ENCODE measurements around the gene TUSC2. TPM values are rescaled to one million over a fixed set of nuclear protein-coding genes. Genes with fewer than 3 reads are reported as not detected.

Gene TUSC2
- total RNA-seq, 4 donors from 2014 or later: 12.8 to 21.7 (median 17.4) TPM

GRCh38 chr3:50341996-50342650, 14.1 kb upstream of the TUSC2 start:
- no peak for TF ChIP-seq EP300 (IDR thresholded peaks at IDR 0.05)
- TF ChIP-seq CTCF (IDR thresholded peaks at IDR 0.05): no peak
- TF ChIP-seq POLR2AphosphoS5 (IDR thresholded peaks at IDR 0.05): no peak
- no peak for TF ChIP-seq POLR2A (IDR thresholded peaks at IDR 0.05)
- Histone ChIP-seq H3K9me3 (no peaks in the 10 kb centered on the region), H3K4me3 (peak overlapping the region; percentile 73), H3K27ac (no peak overlapping the region), H3K36me3 (no peaks in the 10 kb centered on the region), H3K4me1 (peaks cover 68% of the 10 kb centered on the region), H3K27me3 (no peaks in the 10 kb centered on the region)
- no peak for DNase-seq (ENCODE audit: low spot score in 2 of 2)
- WGBS: 79% methylated on average over 10 of the region's 13 CpGs

DNA sequence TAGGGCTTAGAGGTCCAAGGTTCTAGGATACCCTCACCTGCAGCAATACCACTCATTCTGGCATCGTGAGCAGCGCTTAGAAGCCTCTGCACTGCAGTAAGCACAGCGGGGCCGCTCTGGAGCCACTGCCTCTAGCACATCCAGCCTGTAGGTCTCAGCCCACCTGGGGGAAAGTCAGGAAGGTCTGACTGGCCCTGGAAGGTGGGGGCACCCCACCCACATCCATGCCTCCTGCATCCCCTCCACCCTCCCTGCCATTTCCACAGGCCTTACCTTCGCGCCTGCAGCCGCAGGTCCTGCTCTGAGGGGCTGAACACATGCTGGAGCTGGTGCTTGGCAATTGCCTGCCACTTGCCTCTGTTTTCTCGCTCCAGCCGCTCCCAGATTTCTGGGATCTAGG, 13.5 kb upstream of the TUSC2 start:
- peak overlapping the region; percentile 94 for H3K27ac ChIP-seq
- H3K4me3 ChIP-seq: peak overlapping the region; percentile 73
- no peaks in the 10 kb centered on the region for H3K36me3 ChIP-seq
- H3K9me3 ChIP-seq: no peaks in the 10 kb centered on the region
- 83% methylated on average over 5 of the region's 9 CpGs for WGBS
- H3K27me3 ChIP-seq: no peaks in the 10 kb centered on the region
- no peak for DNase-seq (ENCODE audit: low spot score in 2 of 2)
- no peak for TF ChIP-seq POLR2AphosphoS5 (IDR thresholded peaks at IDR 0.05)
- no peak for TF ChIP-seq EP300 (IDR thresholded peaks at IDR 0.05)
- TF ChIP-seq CTCF (IDR thresholded peaks at IDR 0.05): no peak
- TF ChIP-seq POLR2A (IDR thresholded peaks at IDR 0.05): no peak
- H3K4me1 ChIP-seq: peaks cover 68% of the 10 kb centered on the region

DNA sequence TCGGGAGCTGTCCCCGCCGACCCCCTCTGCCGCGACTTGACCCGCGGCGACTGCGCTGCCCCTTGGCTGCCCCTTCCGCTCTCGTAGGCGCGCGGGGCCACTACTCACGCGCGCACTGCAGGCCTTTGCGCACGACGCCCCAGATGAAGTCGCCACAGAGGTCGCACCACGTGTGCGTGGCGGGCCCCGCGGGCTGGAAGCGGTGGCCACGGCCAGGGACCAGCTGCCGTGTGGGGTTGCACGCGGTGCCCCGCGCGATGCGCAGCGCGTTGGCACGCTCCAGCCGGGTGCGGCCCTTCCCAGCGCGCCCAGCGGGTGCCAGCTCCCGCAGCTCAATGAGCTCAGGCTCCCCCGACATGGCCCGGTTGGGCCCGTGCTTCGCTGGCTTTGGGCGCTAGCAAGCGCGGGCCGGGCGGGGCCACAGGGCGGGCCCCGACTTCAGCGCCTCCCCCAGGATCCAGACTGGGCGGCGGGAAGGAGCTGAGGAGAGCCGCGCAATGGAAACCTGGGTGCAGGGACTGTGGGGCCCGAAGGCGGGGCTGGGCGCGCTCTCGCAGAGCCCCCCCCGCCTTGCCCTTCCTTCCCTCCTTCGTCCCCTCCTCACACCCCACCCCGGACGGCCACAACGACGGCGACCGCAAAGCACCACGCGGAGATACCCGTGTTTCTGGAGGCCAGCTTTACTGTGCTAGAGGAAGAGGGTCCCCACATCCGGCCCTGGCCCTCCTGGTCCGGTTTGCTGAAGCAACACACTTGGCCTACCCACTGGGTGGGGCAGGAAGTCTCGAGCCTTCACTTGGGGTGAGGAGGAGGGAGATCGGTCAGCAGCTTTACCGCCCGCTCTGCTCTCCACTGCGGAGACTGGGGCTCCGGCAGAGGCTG, 12.7 kb upstream of the TUSC2 start, which contains the start of gene RASSF1:
RASSF1 (minus strand) TSS at position 389 of the 882 bp plus-strand sequence; CDS start at position 358, 31 bp downstream.
- WGBS: 6% methylated on average over 26 of the region's 85 CpGs
- H3K4me3 ChIP-seq: peak within 1 kb of the TSS; percentile 73
- peak in 1 of 2 donors; percentile 92 for DNase-seq (ENCODE audit: low spot score in 2 of 2)
- H3K9me3 ChIP-seq: no peaks in the 10 kb centered on the region
- H3K27me3 ChIP-seq: no peaks in the 10 kb centered on the region
- H3K4me1 ChIP-seq: peaks cover 70% of the 10 kb centered on the region
- TF ChIP-seq POLR2AphosphoS5 (IDR thresholded peaks at IDR 0.05) (peak in 2 of 3 donors; percentile 22 to 67), CTCF (IDR thresholded peaks at IDR 0.05) (no peak), EP300 (IDR thresholded peaks at IDR 0.05) (no peak), POLR2A (IDR thresholded peaks at IDR 0.05) (peak in 1 of 2 donors; percentile 45)
- H3K27ac ChIP-seq: peak within 1 kb of the TSS; percentile 94
- H3K36me3 ChIP-seq: no peaks in the 10 kb centered on the region

GRCh38 chr3:50340147-50340447, 12.1 kb upstream of the TUSC2 start:
- peaks cover 70% of the 10 kb centered on the region for H3K4me1 ChIP-seq
- DNase-seq (ENCODE audit: low spot score in 2 of 2): no peak

More at GRCh38 chr3:50340147-50340447, 12.1 kb upstream of the TUSC2 start:
- Histone ChIP-seq H3K4me3 (peak overlapping the region; percentile 73), H3K27me3 (no peaks in the 10 kb centered on the region), H3K9me3 (no peaks in the 10 kb centered on the region), H3K36me3 (no peaks in the 10 kb centered on the region), H3K27ac (peak overlapping the region; percentile 94)
- TF ChIP-seq POLR2AphosphoS5 (IDR thresholded peaks at IDR 0.05) (no peak), EP300 (IDR thresholded peaks at IDR 0.05) (no peak), POLR2A (IDR thresholded peaks at IDR 0.05) (no peak), CTCF (IDR thresholded peaks at IDR 0.05) (no peak)
- WGBS: 12% methylated on average over 9 of the region's 9 CpGs
